ENCODE measurements around the gene MUC5AC.
"Not testable (repeated sequence)": the region's sequence is repeated elsewhere in the genome, so short reads cannot be mapped to it uniquely, and the experiment has no call there.

Gene MUC5AC

GRCh38 chr11:1160231-1161101 lies 2.7 kb downstream of the MUC5AC start:
- no peak for DNase-seq (ENCODE audit: low read depth, low spot score)

DNA sequence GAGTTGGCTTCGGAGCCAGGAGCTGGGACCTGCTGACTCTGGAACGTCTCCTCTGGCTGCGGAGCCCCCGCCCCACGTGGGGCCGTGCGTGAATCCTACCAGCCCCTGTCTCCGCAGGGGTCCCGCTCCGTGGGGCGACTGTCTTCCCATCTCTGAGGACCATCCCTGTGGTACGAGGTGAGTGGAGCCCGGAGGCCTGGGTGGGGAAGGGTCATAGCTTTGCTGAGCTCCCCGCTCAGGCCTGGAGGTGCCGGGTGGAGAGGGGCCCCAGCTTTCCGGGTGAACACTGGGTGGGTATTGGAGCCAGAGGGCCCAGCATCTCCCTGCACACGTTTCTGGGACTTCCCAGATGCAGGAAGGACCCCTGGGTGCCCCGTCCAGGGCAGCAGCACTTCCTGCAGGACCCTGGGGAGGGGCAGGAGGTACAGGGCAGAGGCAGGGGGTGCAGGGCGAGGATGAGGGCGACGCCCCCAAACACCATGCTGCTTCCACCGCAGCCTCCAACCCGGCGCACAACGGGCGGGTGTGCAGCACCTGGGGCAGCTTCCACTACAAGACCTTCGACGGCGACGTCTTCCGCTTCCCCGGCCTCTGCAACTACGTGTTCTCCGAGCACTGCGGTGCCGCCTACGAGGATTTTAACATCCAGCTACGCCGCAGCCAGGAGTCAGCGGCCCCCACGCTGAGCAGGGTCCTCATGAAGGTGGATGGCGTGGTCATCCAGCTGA lies 3.8 kb downstream of the MUC5AC start:
- DNase-seq (ENCODE audit: low read depth, low spot score): no peak

- no peak for DNase-seq (ENCODE audit: low read depth, low spot score)
Observed at GRCh38 chr11:1162138-1162475, 4.4 kb downstream of the MUC5AC start.

- no peak for DNase-seq (ENCODE audit: low read depth, low spot score)
Observed at GRCh38 chr11:1162491-1163311, 4.9 kb downstream of the MUC5AC start.

DNA sequence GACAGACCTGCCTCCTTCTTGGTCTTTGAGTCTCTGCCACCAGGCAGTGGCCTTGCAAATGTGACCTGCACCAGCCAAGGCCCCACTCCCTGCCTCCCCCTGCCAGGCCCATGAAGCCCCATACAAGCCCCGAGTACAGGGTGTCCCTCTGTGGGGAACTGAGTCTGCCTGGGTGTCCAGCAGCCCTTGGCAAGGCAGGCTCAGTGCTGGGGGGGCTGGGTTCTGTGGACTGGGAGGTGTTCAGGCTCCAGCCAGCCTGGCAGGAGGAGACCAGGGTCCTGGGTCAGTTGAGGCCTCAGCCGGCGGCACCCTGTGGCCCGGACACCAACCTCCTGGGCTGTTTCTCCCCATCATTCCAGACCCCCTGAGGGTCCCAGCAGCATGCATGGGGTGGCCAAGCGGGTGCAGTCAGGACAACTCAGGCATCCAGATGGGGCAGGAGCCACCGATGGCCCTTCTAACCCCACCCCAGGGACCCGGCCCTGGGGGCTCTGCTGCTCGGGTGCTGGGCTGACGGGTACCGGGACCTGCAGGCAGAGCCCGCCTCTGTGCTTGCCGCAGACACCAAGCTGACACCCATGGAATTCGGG lies 5.7 kb downstream of the MUC5AC start:
- no peak for DNase-seq (ENCODE audit: low read depth, low spot score)

DNA sequence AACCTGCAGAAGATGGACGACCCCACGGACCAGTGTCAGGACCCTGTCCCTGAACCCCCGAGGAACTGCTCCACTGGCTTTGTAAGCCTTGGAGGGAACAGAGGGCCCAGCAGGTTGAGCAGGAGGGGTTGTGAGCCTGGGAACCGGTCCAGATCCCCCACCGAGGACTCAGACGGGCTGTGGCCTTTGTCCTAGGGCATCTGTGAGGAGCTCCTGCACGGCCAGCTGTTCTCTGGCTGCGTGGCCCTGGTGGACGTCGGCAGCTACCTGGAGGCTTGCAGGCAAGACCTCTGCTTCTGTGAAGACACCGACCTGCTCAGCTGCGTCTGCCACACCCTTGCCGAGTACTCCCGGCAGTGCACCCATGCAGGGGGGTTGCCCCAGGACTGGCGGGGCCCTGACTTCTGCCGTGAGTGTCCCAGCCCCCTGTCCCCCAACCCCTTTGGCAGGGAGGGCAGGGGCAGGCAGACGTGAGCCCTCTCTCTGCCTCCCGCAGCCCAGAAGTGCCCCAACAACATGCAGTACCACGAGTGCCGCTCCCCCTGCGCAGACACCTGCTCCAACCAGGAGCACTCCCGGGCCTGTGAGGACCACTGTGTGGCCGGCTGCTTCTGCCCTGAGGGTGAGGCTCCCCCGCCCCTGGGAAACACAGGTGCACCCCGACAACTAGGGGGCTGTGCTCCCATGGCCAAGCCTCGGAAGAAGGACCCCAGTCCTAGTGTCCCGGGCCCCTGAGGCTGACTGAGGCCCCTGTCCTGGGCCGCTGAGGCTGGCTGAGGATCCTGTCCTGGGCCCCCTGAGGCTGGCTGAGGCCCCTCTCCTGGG lies 6.4 kb downstream of the MUC5AC start:
- DNase-seq (ENCODE audit: low read depth, low spot score): no peak

DNA sequence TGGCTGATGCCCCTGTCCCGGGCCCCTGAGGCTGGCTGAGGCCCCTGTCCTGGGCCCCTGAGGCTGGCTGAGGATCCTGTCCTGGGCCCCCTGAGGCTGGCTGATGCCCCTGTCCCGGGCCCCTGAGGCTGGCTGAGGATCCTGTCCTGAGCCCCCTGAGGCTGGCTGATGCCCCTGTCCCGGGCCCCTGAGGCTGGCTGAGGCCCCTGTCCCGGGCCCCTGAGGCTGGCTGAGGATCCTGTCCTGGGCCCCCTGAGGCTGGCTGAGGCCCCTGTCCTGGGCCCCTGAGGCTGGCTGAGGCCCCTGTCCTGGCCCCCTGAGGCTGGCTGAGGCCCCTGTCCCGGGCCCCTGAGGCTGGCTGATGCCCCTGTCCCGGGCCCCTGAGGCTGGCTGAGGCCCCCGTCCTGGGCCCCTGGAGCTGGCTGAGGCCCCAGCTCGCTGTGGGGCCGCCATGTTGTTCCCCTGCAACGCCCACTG lies 7.1 kb downstream of the MUC5AC start:
- DNase-seq (ENCODE audit: low read depth, low spot score): not testable (repeated sequence)

GRCh38 chr11:1165256-1166041 lies 7.7 kb downstream of the MUC5AC start:
- no peak for DNase-seq (ENCODE audit: low read depth, low spot score)

DNA sequence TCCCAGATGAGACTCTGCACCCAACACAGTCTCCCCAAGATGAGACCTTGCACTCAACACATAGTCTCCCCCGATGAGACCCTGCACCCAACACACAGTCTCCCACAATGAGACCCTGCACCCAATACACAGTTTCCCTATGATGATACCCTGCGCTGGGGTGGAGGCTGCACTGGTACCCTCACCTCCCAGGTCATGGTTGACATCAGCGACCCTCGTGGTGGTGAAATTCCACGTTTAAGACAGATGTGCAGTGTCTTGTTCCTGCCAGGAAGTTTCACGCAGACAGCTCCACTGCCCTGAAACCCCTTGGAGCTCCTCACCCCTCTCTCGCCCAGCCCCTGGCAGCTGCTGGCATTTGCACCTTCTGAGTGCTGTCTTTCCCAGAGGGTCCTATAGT lies 9.5 kb downstream of the MUC5AC start:
- DNase-seq (ENCODE audit: low read depth, low spot score): no peak

DNA sequence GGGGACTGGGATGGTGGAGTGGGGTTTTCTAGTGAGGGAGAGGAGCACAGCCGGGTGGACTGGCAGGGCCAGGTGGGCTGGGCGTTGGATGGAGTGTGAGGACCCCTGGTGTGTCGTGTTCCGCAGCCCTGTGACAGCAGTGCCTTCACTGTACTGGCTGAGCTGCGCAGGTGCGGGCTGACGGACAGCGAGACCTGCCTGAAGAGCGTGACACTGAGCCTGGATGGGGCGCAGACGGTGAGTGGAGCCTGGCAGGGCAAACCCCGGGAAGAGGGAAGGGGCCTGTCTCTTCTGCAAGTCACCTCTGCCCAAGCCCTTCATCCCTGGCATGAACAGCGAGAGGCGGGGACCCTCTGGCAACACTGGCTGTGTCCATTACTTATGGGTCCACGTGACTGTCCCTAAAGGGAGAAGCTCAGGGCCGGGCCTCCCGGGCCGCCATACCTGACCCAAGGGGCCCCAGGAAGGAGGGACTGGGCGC lies 10.0 kb downstream of the MUC5AC start:
- no peak for DNase-seq (ENCODE audit: low read depth, low spot score)

DNA sequence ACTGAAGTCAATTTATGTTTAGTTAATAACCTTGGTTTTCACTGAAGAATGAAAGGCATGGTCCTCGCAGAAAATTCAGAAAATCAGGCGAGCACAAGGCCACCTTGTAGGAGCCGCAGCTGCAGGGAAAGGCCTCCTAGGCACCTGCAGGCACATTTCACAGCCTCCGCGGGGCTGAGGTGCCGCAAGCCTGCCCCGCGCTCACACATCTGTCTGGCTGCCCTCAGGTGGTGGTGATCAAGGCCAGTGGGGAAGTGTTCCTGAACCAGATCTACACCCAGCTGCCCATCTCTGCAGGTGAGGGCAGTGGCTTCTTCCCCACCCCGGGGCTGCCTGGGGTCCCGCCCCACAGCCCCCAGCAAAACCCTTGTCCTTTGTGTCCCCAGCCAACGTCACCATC lies 10.5 kb downstream of the MUC5AC start:
- no peak for DNase-seq (ENCODE audit: low read depth, low spot score)

DNA sequence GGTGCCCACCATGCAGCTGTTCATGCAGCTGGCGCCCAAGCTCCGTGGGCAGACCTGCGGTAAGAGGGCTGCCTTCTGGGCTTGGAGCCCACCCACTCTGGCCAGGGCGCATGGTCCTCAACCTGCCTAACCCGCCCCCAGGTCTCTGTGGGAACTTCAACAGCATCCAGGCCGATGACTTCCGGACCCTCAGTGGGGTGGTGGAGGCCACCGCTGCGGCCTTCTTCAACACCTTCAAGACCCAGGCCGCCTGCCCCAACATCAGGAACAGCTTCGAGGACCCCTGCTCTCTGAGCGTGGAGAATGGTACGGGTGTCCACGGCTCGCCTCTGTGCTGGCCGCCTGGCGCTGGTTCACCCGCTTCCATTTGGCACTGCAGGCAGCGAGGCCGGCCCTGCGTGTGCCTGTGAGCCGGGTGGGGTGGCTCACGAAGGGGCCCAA lies 11.0 kb downstream of the MUC5AC start:
- no peak for DNase-seq (ENCODE audit: low read depth, low spot score)

GRCh38 chr11:1171223-1171984 lies 13.7 kb downstream of the MUC5AC start:
- no peak for DNase-seq (ENCODE audit: low read depth, low spot score)

GRCh38 chr11:1171985-1172728 lies 14.4 kb downstream of the MUC5AC start:
- DNase-seq (ENCODE audit: low read depth, low spot score): no peak

GRCh38 chr11:1172729-1173117 lies 15.0 kb downstream of the MUC5AC start:
- no peak for DNase-seq (ENCODE audit: low read depth, low spot score)

GRCh38 chr11:1173396-1173795 lies 15.6 kb downstream of the MUC5AC start:
- not testable (repeated sequence) for DNase-seq (ENCODE audit: low read depth, low spot score)

- DNase-seq (ENCODE audit: low read depth, low spot score): no peak
Observed at GRCh38 chr11:1174441-1175370, 17.0 kb downstream of the MUC5AC start.

Measured in brain pericyte (primary cell).